HG03280 (cell line): ENCODE data around the gene KSR2.

Experiments used
- ATAC-seq: cut with Tn5 transposase; IDR thresholded peaks from one replicate; pipeline ENCODE4 v1.9.1; 2021; ENCODE audit warnings: mild to moderate bottlenecking, moderate library complexity; ENCODE audit not compliant: unreplicated experiment

The KSR2 gene

GRCh38 chr12:117702741-117703140 is 266.0 kb downstream of the KSR2 start:
- ATAC-seq = no peak

- no peak for ATAC-seq
These were observed 269.2 kb downstream of the KSR2 start for GRCh38 chr12:117699575-117699974.

- no peak for ATAC-seq
These were observed 269.7 kb downstream of the KSR2 start for GRCh38 chr12:117699118-117699517.

- ATAC-seq = no peak
These were observed 272.8 kb downstream of the KSR2 start for GRCh38 chr12:117695956-117696355.

- ATAC-seq = no peak
These were observed 276.3 kb downstream of the KSR2 start for GRCh38 chr12:117692512-117692911.

GRCh38 chr12:117689857-117690256 is 278.9 kb downstream of the KSR2 start:
- no peak for ATAC-seq

GRCh38 chr12:117688446-117688845 is 280.3 kb downstream of the KSR2 start:
- no peak for ATAC-seq

GRCh38 chr12:117686911-117687377 is 281.8 kb downstream of the KSR2 start:
- no peak for ATAC-seq

- ATAC-seq = no peak
These were observed 282.6 kb downstream of the KSR2 start for GRCh38 chr12:117686210-117686609.

- no peak for ATAC-seq
These were observed 283.5 kb downstream of the KSR2 start for GRCh38 chr12:117685110-117685926.

- ATAC-seq = no peak
These were observed 284.3 kb downstream of the KSR2 start for GRCh38 chr12:117684471-117684870.

GRCh38 chr12:117680312-117680711 is 288.5 kb downstream of the KSR2 start:
- ATAC-seq = no peak

GRCh38 chr12:117679776-117680175 is 289.0 kb downstream of the KSR2 start:
- no peak for ATAC-seq

- no peak for ATAC-seq
These were observed 294.0 kb downstream of the KSR2 start for GRCh38 chr12:117674763-117675162.

- no peak for ATAC-seq
These were observed 294.5 kb downstream of the KSR2 start for GRCh38 chr12:117674313-117674712.

- no peak for ATAC-seq
These were observed 297.1 kb downstream of the KSR2 start for GRCh38 chr12:117671734-117672133.

GRCh38 chr12:117664169-117664568 is 304.6 kb downstream of the KSR2 start:
- no peak for ATAC-seq

- no peak for ATAC-seq
These were observed 306.0 kb downstream of the KSR2 start for GRCh38 chr12:117662620-117663395.

GRCh38 chr12:117662220-117662619 is 306.6 kb downstream of the KSR2 start:
- no peak for ATAC-seq

- ATAC-seq = no peak
These were observed 307.3 kb downstream of the KSR2 start for GRCh38 chr12:117661471-117661870.

- ATAC-seq = no peak
These were observed 307.9 kb downstream of the KSR2 start for GRCh38 chr12:117660896-117661295.

GRCh38 chr12:117658226-117658625 is 310.6 kb downstream of the KSR2 start:
- ATAC-seq = no peak
